Kidney tubule cell (primary cell): ENCODE results near the gene SLC7A1.

Experiments
- DNase-seq: peaks from one replicate; pipeline ENCODE4 v3.0.0-alpha.2; 2018; ENCODE audit warnings: low spot score

Gene SLC7A1

DNA sequence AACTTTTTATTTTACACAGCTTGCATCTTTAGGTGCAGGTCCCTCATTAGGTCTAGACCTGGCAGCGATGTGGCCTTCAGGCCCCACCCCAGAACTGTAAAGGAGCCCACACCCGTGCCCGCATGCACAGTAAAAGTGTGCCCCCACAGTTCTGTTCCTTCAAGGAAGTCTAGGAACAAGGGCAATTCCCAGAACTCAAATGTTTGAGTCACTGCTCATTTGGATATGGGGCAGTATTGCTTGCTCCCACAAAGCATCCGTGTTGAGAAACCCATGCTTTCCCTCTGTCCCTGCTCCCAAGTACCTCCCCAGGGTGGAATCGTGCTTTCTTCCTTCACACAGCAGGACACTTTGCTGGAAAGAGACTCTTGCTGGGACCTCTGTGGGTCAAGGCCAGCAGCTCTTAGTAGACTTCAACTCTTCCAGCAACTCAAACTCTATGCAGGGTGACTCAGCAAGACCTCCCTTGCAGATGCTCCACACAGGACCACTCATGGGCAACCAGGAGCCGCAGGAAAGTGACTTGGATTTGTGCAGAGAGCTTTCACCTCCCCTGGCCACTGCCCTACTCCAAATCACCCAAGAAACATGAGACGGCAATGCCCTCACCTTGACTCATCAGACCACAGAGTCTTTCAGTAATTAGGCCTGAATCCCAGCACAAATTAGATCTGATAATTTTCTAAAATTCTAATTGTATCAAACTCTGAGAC is 12.3 kb downstream of the SLC7A1 start:
- DNase-seq = peak; percentile 94

DNA sequence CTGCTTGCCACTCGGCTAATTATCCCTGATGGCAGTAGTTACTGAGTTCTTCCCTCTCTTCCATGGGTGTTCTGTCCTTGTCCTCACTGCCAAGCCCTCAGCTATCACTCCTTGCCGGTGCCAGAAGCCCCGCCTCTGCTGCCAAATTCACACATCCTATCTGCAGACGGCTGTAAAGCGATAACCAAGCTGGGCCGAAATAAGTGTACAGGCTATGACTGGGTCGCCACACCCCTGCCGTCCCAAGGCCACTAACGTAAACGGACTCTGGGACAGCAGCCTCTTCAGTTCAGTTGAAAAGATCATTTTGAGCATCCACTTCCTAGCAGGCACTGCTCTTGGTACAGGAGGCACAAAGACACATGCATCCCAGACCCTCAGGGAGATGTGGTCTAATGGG is 13.3 kb downstream of the SLC7A1 start:
- DNase-seq = no peak

DNA sequence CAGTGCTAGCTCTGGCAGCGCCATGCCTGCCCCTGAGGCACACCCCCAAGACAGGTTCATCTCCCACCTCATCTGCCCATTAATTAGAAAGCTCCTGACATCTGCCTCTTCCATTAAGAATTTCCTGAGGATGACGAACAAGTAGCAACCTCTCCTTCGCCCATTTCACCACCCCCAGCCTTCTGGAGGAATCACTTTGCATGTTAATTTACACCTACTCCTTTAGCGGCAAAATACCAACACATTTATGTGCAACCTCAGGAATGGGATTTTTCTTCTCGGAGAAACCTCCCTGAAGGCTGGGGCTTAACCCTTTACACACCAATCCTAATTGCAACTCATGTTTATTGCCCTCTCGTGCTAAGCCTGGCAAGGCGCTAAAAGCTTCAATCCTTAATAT is 13.8 kb downstream of the SLC7A1 start:
- peak; percentile 53 for DNase-seq

DNA sequence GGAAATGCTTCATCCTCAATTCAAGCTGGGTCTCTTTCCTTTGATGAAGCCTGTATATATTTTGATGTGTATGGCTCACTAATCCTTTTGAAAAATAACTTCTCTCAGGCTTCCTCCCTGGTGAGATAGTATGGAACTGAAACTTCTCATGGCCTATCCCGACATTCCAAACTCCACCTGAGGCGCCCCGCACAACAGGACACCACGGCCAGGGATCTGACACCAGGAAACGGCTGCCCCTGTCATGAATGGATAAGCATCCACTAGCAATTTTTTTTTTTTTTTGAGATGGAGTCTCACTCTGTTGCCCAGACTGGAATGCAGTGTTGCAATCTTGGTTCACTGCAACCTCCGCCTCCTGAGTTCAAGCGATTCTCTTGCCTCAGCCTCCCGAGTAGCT is 16.4 kb downstream of the SLC7A1 start:
- no peak for DNase-seq

DNA sequence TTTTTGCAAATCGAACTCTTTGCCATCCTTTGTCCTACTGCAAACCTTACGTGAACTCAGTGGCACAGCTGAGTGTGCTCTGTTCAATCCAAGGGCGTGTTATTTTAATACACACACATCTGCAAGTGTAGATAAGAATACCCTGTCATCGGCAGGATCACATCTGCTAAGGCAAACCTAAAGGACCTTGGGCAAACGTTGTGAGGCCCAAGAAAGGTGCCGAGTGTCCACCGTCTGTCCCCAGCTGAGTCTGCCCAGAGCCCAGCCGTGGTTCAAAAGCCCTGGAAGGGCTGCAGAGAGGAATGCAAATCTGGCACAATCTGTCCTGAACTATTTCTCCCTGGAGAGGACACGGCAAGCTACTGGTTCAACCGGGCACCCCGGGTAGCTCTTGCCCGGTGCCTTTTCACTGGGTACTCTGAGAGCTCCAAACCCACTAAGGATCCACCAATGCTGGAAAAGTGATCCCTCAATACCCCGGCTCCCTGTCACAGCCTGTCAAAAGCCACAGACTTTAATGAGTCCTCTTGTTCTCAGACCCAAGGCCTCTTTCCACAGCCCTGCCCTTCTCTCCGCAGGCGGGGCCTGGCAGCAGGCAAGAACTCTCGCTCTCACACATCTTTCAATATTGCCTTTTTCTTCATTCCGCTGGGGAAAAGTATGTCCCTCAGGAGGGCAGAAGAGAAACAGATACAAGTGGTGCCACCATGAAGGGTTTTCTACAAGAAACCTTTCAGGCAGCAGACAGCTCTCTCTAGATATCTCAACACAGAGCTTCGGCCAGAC is 17.0 kb downstream of the SLC7A1 start:
- no peak for DNase-seq

DNA sequence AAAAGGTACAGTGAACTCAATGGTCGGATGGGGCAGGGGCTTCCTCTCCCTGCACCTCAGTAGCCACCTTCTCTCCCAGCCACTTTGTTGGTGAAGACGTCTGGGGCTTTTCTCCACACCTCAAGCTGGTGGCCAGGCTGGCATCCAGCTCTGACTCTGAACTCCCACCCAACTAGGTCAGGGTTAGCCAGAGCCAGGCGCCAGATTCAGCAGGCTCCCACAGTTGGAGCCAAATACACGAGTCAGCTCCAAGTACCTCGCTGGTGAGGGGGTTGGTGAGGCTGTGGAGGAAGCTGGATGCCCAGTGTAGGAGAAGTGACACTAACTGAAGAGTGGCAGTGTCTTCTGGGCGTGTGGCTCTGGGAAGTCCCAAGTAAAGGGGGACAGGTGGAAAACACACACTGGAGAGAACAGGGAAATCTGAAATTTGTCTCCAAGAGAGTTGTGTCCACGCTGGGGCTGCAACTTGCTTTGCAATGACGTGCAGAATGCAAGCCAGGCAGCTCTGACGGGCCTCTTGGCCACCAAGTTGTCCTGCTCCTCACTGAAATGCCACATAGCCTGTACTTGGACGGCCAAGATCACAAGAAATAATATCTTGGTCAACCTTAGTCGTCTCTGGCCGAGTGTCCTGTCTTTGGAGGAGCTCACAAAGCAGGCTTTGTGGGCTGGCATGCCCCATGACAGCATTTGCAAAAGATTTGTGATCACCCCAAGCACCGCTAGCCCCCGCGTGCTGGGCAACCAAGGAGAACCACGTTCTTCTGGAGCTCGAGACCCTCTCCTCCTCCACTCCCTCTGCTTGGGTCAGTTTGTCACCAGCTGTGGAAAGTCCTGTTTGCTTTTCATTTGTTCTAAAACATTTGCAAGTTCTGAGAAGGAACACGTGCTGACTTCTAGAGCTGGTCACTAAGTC is 18.1 kb downstream of the SLC7A1 start:
- peak; percentile 13 for DNase-seq

DNA sequence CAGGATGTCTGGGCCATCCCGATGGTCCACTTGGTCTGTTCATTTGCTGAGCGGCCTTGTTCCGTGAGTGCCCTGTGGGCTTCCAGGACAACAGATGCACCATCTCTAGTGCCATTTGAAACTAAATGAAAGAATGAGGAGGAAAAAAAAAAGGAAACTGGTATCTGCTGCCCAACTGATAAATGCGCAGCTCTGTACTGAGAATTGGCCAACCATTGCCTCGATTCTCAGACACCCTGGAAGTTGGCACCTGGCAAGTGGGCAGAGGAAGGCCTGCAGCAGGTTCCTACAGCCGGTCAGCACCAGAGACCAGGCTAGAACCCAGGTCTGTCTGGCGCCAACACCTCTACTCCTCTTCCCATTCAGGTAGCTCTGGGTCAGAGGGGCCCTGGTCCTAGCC is 18.9 kb downstream of the SLC7A1 start:
- no peak for DNase-seq

DNA sequence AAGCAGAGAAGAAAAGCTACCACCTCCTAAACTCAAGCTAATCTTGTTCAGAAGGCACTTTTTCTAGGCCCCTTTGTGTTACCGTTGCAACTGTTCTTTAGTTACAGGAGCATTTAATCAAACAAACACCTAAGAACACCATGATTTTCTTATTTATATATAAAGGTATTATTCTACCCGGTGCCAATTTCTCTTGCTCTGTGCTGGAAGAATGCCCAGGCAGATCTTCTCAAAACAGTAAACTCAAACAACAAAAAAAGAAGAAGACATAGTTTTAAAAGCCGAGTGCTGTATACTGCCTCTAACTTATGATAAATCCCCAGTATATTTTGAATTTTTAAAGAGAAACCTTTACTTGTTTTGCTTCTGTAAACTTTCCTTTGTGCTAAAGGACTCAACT is 20.4 kb downstream of the SLC7A1 start:
- no peak for DNase-seq

DNA sequence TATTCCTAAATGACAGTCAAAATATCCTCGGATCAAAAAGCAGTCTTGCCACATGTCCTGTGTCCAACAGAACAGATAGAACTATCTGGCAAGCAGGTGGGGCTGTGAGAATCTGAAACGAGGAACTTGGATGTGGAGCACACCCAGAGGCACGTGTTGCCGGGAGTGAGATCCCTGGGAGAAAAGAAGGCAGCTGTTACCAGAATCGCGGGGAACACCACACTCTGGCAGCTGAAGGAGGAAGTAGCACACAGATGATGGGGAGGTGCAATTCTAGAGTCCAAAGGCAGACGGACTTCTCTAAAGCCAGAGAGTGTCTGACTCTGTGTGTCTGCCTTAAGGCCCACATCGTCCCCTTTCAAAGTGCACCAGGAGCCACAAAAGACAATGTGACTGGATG is 22.3 kb downstream of the SLC7A1 start:
- DNase-seq = peak; percentile 27

DNA sequence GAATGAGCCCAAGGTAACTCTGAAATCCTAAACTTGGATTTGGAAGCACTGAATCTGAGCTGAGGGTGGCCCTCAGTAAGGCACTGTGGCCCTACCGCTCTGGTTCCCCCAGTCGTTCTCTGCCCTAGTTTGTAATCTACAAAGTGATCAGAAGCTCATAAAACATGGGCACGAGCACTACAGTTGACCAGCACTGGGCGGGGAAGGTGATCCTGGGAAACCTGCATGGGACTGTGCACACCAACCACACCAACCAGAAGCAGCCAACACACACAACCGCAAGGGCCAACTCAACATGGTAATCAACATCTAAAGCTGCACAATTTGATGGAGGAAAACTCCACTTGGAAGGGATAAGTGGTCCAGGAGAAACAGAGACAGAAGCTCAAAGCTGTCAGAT is 22.9 kb downstream of the SLC7A1 start:
- DNase-seq = no peak

DNA sequence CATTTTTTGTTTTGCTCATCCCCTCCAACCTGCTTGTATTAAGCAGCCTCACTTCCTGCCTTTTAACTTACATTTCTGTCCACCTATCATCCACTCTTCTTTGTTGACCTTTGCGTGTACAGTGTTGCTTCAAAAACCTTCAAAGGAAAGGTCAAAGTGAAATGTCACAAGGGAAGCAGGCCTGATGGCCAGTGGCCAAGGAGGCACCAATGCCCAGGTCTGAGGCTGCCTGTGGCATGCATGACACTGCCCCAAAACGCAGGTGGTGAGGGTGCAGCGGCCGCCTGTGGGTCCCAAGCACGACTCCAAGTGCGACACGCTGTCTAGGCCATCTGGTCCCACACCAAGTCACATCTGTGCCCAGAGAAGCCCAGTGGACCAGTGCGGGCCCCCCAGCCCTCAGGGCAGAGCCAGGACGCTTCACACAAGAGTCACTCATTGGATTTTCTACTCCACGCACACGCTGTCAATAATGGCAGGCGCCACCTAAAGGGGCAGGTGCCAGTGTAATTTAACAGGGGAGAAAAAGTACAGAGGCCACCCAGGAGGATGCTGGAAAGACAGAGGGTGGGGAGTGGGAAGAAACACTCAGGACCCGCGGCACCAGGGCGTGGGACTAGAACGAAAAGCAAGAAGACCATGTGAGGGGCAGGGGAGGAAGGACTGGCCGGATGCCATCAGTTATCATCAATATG is 23.5 kb downstream of the SLC7A1 start:
- DNase-seq = no peak

DNA sequence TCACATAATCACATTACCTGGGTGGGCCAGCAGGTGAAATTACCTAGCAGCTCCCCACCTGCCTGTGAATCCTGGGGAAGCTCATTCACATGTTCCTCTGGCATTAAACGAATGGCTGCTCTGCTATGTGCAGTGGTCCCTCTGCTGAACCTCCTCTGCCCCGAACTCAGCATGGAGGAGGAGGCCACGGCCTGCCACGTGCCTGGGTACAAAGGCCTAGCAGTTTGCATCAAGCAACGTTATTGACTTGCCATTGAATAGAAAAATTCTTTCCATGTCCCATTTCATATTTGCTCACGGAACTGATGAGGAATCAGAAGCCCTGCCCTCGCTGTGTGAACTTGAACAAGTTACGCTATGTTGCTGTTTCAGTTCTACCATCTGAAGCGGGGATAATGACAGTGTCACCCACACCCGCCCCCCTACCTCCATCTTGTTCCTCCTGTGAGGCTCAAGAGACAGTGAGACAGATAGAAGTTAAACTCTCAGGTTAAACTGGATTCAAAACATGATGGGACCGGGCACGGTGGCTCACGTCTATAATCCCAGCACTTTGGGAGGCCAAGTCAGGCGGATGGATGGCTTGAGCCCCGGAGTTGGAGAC is 25.3 kb downstream of the SLC7A1 start:
- DNase-seq = no peak

DNA sequence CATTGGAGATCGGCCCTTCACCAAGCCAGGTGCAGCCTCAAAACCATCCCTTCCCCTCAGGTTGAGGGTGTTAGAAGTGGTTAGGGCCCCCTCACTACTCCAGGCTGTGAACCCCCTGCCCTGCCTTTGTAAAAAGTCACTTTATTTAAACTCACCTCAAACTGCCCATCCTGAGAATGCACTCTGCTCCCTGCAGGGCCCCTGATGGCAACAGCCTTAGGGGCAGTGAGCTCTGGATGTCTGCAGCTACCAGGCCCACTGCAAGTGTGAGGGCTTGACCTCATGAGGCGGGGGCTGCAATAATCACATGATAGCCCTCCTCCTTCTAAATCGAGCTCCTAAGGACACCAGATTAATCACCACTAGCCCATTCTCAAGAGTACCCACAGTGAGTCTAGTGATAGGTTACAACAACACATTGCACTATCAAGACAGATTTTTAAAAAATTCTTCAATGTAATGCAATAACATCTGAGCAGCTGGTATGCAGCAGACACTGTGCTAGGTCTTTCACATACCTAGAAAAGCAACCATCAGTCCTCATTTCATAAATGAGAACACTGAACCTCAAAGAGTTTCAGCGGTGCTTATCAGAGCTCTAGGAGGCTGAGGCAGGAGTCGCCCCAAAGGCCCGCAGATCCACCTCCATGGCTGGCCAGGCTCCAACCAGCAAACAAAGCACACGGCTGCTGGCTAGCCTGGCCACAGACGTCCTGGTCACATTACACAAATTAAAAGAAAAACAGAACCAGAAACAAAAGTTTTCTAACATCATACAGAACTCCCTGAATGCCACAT is 26.0 kb downstream of the SLC7A1 start:
- no peak for DNase-seq

DNA sequence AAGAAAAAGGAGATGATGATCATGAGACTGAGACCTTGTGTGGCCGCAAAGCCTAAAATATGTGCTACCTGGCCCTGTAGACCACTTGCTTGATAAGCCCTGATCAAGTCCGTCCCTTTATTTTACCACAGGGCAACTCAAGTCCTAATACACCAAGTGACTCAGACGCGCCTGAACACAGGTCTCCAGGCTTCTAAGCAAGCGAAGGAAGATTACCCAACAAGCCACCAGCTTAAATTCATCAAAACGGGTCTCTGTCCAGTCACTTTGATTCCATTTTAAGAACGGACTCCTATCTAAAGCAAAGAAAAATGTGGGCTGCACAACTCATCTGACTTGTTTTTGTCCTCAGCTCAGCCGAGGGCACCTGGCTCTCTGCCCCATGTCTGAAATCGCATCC is 26.8 kb downstream of the SLC7A1 start:
- DNase-seq = no peak

DNA sequence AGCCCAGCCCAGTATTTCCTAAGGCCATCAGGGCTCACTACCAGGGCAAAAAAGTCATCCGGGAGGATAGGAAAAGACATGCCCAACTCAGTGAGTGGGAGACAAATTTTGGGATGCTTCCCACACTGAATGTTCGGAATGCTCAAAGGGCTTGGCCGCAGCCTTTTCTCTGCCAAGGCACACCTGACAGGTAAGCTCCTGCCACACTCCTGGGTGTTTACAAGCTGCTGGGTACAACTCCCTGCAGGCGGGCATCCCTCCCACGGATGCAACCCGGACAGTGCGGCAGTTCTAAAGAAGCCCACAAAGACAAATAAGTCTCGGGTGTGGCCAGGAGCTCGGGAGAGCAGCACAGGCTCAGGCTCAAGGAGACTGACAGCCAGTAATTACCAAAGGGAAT is 28.1 kb downstream of the SLC7A1 start:
- DNase-seq = no peak

DNA sequence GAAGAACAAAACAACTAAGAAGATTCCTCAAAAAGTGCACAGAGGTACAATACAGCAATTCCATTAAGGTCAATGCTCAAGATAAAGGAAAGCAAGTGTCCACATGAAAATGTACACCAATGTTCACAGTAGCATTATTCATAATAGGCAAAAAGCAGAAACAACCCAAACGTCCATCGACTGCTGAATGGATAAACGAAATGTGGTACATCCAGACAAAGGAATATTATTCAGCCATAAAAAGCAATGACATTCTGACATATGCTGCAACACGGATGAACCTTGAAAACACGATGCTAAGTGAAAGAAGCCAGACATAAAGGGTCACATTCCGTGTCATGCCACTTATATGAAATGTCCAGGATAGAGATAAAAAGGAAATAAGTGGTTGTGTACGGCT is 29.3 kb downstream of the SLC7A1 start:
- no peak for DNase-seq

DNA sequence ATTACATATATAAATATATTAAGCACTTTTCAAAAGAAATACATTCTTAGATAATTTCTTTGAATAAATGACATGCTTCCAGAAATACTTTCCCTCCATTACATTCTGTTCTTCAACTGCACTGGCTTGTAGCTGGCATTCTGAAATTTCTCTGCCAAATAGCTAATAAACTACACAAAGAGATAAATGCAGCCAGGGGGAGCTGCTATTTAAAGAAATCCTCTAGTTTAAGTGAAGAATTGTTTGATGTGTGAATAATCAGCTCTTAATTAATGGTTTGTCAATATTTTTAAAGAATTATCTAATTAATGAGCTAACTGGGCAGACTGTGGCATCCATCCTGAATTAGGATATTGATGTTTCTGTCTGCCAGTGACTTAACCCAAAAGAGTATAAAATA is 30.7 kb downstream of the SLC7A1 start:
- no peak for DNase-seq

DNA sequence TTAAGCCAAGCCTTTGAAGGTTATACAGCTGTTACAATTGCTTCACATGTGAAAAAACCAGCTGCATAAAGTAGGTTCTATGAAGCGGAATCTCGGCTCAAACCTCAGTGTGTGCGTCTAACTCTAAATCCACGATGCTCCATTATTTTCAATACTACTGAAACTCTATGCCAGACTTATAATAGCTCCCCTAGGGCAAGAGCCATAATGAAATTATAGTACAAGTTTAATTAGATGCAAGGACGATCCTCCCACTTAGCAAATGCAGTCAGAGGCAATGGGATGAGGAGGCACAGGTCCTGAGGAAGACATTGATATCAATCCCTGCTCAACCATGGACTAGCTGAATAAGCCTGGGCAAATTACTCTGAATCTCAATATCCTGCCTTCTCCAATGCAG is 31.1 kb downstream of the SLC7A1 start:
- DNase-seq = no peak

DNA sequence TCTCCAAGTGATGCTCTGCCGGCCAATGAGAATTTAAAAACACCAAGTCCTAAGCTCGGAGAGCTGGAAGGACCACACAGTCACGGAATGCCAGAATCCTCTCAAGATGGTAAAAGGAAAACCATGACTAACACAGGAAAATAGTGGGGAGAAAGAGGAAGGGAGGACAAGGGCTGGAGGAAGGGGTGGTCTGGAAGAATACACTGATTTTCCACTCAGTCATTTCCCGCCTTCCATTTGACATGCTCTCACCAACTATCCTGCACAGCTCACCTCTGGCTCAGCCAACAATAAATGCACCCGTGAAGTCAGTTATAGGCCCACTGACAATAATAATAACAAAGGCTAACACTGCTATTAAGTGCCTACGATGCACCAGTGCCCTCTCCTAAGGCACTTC is 31.5 kb downstream of the SLC7A1 start:
- DNase-seq = no peak

DNA sequence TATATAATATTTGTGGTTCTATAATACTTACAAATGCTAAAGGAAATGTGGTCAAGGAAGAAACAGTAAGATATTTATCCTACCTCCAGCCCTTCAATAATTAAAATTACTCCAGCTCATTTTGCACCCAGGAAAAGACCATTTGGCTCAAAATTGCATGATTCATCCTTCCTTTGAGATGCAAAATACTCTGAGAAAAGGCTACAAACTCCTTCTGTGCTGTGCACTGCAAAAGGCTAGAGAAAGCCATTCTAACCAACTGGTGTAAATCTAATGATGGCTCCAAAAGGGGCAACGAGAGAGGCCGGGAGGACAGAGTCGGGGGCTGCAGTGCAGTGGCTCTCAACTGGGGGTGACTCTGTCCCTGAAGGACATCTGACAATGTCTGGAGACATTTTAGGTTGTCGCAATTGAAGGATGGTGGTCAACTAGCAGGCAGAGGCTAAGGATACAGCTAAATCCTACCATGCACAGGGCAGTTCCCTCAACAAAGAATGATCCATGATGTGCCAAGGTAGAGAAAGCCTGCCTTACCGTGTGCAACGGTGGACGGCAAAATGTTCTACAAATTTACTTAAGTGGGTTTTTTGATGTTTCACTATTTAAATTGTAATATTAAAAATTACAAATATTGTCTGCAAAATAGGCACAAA is 32.6 kb downstream of the SLC7A1 start:
- no peak for DNase-seq
